Measurements from ENCODE around the gene CDC6.
"Not testable (repeated sequence)": the region's sequence is repeated elsewhere in the genome, so short reads cannot be mapped to it uniquely, and the experiment has no call there.

CDC6 gene

DNA sequence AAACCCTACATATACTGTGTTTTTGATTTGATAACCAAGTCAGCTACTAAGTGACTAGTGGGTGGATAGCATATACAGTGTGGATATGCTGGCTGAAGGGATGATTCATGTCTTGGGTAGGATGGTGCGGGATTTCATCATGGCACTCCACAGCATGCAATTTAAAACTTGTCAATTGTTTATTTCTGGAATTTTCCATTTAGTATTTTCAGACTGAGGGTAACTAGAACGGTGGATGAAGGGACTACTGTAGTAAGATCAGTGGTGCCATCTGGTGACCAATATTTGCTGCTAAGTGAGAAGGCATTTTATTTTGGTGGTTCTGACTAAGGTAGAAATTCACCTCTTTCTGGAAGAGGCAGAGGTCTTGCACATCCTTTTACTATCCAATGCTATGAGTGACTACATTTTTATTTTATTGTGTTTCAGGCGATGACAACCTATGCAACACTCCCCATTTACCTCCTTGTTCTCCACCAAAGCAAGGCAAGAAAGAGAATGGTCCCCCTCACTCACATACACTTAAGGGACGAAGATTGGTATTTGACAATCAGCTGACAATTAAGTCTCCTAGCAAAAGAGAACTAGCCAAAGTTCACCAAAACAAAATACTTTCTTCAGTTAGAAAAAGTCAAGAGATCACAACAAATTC is 3.1 kb downstream of the CDC6 start:
- peak; percentile 69 for FAIRE-seq

DNA sequence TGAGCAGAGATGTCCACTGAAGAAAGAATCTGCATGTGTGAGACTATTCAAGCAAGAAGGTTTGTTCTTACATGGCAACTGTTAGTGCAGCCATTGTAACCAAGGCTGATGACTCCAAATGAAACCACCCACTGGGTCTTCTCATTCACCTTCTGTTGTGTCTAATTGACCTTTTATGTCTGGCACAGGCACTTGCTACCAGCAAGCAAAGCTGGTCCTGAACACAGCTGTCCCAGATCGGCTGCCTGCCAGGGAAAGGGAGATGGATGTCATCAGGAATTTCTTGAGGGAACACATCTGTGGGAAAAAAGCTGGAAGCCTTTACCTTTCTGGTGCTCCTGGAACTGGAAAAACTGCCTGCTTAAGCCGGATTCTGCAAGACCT is 3.6 kb downstream of the CDC6 start:
- no peak for FAIRE-seq

DNA sequence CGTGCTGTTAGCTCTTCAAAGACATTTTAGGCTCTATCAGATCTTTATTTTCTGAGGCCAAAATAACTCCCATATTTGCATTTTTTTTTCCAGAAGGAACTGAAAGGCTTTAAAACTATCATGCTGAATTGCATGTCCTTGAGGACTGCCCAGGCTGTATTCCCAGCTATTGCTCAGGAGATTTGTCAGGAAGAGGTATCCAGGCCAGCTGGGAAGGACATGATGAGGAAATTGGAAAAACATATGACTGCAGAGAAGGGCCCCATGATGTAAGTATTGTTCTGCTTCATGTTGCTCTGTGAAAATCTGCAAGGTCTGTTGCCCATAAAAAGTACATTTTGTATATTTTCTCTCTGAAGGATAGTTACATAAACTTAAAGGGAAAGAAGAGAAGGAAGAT is 5.7 kb downstream of the CDC6 start:
- no peak for FAIRE-seq

DNA sequence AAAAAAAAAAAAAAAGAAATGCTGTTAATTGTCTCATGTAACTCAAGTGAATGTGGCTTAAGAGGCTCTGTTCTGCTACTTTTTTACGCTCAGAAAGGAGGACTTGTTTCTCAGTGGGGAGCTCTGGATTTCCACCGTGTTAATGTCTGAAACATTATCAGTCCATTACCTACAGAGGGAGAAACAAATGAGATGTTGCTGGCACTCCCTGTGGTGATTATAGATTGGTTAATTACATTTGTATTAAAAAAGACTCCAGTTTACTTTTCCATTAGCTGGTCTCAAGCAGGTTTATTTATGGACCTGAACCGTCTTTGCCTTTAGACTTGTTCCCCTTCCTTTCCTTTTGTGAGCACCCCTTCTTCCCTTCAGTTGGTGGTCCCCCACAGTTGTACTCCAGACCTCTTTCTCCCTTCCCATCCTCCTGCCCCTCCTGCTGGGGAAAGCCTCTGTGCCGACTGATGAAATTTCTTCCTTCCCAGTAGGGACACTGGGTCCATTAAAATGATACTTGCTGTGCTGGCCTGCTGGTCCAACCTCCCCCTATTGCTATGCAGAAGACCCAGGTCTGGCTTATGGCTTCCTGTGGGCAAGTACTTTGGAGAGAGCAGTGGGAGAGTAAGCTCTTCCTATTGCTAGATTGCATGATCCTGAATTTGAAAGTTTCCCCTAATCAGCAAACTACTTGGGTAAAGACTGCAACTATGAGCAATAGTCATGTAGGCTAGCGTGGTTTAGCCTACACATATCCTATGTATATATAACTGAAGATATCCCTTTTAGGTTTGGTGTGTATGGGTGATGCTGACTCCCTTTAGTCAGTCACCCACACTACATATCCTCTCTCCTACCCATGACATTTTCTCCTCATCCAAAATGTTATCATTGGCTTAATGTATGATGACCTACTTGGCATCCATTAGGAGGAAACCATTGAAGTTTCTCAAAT is 8.1 kb downstream of the CDC6 start:
- no peak for FAIRE-seq

DNA sequence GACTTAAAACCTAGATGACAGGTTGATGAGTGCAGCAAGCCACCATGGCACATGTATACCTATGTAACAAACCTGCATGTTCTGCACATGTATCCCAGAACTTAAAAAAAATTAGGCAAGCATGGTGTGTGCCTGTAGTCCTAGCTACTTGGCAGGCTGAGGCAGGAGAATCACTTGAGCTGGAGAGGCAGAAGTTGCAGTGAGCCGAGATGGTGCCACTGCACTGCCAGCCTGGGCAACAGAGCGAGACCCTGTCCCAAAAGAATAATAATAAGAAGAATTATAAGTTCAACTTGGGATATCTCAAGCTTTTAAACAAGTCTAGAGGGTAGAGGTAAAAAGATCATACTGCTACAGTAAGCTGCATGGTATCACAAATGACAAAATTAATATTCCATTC is 9.8 kb downstream of the CDC6 start:
- FAIRE-seq: no peak

DNA sequence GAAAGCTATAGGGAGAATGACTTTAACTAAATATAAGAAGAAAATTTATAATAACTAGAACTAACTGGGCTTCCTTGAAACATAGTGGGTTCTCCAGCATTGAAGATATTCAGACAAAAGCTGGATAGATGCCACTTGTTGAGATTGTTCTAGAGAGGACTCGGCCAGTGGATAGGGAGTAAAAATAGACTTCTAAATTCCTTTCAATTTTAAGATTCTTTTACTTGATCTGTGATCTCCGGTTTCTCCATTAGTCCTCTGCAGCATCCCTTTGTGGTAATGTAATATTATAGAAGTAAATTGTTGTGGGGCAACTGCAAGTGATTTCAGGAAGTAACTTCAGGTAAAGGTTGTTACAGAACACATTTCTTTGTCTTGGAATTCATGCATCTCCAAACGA is 11.0 kb downstream of the CDC6 start:
- no peak for FAIRE-seq

DNA sequence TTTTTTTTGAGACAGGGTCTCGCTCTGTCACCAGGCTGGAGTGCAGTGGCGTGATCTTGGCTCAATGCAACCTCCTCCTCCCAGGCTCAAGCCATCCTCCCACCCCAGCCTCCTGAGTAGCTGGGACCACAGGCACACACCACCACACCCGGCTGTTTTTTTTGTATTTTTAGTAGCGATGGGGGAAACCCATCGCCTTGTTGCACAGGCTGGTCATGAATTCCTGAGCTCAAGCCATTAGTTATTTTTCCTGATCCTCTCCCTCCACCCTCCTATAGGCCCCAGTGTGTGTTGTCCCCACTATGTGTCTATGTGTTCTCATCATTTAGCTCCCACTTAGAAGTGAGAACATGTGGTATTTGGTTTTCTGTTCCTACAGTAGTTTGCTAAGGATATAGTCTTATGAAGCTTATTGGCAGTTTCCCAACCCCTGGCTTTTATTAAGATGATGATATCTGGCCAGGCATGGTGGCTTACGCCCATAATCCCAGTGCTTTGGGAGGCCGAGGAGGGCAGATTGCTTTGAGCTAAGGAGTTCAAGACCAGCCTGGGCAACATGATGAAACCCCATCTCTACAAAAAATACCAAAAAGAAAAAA is 11.6 kb downstream of the CDC6 start:
- FAIRE-seq: not testable (repeated sequence)

DNA sequence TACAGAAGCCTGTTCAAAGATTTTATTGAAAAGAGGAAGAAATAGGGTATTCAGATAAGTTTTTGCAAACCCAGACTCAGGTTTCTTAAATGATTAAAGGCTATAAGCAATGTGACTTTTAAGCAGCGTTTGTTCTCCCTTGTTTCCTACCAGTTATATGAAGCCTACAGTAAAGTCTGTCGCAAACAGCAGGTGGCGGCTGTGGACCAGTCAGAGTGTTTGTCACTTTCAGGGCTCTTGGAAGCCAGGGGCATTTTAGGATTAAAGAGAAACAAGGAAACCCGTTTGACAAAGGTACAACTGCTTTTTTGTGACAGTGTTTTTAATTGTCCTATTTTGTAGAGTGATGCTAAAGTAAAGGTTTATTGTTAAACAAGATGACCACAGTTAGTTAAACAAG is 13.6 kb downstream of the CDC6 start:
- FAIRE-seq: no peak

DNA sequence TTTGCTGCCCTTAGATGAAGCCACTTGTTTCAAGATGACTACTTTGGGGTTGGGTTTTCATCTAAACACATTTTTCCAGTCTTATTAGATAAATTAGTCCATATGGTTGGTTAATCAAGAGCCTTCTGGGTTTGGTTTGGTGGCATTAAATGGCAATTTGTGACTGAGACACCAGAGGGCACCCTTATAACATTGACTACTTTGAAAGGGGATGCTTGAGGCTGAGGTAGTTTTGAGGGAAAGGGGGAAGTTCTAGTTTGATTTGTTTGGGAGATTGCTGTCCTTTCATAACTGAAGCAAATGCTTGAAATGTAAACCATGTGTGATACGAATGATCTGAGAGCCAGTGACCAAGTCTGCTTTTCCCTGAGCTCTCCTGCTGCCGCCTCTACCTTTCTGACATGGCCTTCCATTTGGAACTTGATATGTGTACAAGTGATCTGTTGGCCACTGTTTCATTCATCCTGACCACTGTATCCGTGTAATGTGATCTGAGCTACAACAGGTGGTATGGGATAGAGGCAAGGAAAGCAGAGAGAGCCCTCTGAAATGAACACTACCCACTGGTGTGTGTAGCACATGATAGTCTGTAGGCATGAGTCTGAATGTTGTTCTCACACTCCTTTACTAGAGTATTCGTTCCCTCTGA is 15.5 kb downstream of the CDC6 start:
- peak; percentile 21 for FAIRE-seq

DNA sequence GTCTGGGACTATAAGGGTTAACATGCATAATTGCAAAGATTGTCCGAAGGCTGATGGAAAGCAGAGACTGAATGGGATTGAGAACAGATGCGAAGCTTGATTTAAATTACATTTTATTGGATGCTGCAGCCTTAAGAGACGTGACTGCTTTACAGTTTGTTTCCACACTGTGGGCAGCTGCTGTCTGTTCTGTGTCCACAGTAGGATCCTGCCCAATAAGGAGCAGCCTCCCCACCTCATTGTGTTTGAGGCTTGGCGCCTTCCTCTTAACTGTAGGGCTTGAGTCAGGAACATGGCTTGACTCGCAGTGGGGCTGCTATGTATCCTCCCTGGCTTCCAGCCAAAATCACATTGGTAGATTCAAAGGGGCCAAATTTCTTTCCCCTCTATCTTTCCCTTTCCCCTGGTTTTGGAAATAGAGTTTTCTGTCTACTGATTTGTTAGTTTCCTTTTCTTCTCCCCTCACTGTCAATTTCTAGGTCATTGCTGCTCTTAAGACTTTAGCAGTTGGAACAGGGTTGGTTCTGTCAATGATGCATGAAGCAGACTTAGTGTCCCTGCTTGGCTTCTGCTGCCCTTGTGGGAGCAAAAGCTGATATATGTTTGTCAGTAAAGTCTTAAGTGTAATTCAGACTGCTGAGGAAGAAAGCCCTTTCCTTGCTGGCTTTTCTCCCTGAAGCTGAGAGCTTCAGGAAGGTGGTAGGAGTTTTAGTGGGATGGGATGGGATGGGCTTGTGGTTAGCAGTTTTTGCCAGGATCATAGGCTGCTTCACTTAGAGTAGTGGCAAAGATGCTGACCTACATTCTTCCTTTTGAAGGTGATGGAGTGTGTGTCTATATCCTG is 16.3 kb downstream of the CDC6 start:
- FAIRE-seq: no peak

DNA sequence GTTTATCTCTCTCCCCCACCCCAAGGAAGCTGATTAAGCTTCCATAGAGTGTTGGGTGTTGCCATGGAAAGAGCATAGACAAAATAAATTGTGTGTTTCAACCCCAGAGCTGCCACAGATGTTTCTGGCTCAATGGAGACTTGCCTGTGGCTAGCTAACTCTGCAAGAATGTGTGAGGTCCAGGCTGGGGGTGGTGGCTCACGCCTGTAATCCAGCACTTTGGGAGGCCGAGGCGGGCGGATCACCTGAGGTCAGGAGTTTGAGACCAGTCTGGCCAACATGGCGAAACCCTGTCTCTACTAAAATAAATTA is 16.8 kb downstream of the CDC6 start:
- not testable (repeated sequence) for FAIRE-seq

DNA sequence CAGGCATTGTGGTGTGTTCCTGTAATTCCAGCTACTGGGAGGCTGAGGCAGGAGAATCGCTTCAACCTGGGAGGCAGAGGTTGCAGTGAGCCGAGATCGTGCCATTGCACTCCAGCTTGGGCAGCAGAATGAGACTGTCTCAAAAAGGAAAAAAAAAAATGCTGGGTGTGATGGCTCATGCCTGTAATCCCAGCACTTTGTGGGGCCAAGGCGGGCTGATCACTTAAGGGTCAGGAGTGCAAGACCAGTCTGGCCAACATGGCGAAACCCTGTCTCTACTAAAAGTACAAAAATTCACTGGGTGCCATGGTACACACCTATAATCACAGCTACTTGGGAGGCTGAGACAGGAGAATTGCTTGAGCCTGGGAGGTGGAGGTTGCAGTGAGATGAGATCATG is 17.2 kb downstream of the CDC6 start:
- FAIRE-seq: not testable (repeated sequence)

DNA sequence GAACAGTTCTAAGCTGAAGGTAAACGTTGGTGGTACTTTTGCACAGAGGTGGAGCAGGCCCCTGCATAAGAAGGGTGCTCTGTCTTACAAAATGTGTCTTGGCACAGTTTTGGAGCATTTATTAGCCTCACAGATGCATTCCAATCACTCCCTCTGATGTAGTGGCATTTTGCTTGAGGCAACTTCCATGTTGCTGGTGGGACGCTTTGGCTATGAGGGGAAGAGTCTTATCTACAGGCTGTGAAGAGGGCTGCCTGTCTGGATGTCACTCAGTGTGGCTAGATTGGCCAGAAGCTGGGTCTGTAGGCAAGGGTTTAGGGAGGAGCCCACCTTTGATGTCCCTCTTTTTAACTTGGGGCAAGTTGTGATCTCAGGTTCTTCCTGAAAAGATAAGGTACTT is 18.7 kb downstream of the CDC6 start:
- no peak for FAIRE-seq

DNA sequence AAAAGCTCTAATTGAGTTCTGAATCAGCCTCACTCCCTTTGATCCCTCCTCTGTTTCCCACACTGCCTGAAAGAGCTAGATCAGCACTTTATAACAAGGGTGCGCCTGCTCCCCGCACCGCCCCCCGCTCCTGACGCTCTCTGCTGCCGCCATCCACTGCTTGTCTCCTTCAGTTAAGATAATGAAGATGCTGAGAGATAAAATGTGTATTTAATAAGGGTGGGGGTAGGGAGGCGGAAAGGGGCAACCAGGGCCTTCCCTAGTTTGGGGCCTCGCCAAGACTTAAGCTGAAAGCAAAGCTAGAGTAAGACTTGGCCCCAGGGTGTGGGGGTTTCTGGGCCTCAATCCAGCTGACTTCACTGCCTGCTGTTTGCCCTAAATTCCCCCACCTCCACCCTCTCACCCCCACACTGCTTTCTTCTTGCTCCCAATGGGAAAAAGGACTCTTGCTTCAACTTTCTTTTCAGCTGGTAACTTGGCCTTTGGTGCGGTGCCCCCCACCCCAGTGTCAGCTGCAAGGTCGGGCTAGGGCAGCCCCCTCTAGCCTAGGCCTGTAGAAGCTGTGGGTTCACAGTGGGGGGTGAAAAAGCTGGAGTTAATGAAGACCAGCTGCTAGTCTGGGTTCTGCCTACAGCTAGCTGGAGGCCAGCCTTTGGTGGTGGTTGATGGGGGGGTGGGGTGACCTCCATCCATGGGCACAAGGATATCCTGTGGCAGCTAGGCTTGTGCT is 19.5 kb downstream of the CDC6 start:
- FAIRE-seq: no peak

DNA sequence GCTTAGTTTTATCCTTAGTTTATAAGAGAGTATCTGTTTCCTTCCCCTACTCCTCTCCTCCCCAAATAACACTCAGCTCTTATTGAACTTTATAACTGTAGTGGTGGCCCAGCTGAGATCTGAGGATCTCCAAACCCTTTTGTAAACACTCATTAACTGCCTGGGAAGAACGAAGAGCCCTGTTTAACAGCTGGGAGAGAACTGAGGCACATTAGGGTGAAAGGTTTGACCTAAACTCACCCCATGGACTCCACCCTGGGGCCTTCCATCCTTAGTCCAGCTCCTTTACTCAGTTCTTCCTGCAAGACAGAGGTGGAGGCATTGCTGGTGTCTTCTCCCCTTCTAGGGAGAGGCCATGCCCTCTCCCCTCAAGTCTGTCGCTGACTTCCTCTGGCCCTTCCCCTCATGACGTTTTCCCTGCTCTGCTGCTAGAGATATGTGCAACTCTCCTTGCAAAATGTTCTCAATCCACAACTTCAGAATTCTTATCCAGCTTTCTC is 20.1 kb downstream of the CDC6 start:
- FAIRE-seq: no peak

DNA sequence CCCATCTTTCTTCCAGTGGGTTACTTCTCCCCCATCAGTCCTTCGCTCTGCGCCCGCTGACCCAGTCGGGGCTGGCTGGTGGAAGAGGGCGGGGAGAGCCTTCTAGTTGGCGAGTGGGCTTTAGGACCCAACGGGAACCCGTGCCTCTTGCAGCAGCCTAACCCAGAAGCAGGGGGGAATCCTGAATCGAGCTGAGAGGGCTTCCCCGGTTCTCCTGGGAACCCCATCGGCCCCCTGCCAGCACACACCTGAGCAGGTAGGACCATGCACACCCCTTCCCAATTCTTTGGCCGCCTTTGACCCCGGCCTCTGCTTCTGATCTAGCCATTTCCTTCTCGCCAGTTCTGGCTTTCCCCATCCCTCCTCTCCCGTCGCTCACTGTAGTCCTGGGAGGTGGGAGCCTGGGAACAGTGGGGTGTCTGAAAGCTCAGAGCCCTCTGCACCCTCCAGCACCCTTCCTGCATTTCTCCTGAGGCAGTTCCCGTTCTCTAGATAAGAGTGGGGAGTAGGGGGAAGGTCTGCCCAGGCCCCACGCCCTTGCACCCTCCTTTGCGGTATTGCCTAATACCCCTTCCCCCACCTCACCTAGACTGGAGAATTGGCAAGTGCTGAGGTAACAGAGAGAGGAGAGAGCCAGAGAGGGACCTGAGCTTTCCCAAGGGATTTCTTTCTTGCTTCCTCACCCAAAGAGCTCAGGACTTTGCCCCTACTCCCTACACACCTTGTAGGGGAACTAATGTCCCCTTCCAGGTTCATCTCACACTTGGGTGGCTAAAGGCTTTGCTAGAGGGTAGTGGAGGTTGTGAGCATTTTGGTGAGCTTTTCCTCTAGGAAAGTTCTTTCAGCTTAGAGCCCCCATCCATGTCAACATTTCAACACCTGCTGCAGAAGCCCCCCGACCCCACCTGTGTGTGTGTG is 21.6 kb downstream of the CDC6 start, which contains the start of gene RARA:
Gene RARA, plus strand, starts transcription at position 150 of the 918 bp plus-strand sequence. CDS start 22,039 bp downstream, outside the sequence.
- FAIRE-seq: no peak

DNA sequence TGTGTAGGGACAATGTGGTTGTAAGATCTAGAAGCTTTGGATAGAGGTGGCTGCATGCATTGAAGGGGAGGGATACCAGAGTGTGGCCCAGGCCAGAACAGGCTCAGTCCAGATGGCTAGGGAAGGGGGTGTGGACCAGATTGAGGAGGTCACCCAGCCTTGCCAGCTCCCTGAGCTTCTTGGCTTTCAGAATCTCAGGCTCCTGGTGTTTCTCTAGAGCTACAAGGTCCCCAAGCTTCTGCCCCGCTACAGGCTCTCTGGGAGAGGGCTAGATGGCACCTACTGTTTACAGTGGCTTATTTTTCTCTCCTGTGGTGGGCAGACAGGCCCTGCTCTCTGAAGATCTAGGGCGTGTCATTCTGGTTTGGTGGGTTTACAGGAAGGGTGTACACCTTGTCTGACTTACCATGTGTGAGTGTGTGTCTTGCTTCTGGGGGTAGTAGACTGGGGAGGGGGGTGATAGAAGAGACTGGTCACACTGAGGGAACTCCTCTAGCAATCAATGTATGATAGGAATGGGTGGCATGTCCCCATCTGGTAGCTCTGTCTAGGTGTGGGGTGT is 22.4 kb downstream of the CDC6 start:
- FAIRE-seq: no peak

DNA sequence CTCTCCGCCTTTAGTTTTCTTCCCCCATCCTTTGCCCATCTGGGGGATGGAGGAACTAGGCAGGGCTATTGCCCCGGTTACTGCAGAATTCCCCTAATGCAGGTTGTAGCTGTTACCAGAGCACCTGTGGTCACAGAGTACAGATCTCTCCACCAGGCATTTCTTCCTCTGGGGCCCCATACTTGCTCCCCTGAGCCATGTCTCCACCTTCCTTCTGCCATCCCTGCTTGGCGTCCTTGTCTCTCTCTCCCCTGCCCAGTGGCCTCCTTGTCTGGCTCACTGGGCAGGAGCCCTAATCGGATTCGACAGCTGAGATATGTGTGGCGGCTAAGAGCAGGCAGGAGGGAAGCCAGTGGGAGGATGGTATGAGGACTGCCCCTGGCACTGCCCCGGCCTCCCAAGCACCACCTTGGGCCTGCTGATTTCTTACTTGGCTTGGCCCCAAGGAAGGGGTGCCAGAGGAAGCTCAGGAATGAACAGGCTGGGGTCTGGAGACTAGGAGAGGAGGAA is 23.3 kb downstream of the CDC6 start:
- no peak for FAIRE-seq

DNA sequence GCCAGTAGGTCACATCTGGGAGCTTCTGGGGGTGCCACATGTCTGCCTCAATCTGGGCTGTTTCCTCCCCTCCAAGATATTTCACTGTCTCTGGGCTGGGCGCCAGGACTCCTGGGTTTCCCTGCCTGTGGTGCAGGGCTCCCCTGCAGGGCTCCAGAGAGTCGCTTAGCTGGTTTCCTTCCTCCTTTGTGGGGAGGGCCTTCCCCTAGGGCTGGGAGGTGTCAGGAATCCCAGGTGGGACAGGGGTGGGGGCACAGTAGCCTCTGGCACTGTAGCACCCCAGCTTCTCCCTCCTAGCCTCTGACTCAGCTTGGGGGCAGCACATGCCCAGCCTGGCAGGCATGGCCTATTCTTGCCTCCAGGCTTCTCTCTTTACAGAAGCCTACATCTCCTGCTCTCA is 23.9 kb downstream of the CDC6 start:
- no peak for FAIRE-seq
